ENCODE measurements around the gene TUBB3.

The TUBB3 gene

DNA sequence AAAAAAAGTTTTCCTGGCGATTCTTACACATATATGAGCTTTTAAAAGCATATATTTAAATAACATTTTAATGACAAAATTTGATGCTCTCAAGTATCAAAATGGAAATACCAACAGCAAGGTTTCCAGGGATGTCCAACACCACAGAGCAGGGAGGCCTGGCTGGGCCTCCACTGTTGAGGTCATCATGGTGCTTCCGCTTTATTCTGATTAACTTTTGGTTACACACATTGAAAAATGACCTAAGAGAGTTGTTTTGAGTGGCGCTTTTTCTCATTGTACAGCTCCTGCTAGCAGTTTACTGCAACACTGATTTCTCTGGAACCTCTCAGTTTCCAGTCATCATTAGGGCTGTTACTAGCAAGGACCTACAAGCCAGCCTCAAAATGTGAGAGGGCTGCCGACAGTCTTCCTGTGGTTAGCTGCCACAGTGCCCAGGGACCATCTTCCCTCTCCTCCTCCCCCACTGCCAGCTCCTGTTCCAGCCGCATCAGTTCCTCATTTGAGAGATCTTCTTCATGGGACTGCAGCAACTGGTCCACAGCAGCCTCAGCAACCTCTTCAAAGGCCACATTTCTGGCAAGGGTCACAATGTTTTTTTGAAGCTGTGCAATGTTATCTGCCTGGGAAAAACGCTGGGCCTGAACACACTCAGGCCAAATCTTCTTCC, 46.7 kb downstream of the TUBB3 start:
- no peak for DNase-seq

DNA sequence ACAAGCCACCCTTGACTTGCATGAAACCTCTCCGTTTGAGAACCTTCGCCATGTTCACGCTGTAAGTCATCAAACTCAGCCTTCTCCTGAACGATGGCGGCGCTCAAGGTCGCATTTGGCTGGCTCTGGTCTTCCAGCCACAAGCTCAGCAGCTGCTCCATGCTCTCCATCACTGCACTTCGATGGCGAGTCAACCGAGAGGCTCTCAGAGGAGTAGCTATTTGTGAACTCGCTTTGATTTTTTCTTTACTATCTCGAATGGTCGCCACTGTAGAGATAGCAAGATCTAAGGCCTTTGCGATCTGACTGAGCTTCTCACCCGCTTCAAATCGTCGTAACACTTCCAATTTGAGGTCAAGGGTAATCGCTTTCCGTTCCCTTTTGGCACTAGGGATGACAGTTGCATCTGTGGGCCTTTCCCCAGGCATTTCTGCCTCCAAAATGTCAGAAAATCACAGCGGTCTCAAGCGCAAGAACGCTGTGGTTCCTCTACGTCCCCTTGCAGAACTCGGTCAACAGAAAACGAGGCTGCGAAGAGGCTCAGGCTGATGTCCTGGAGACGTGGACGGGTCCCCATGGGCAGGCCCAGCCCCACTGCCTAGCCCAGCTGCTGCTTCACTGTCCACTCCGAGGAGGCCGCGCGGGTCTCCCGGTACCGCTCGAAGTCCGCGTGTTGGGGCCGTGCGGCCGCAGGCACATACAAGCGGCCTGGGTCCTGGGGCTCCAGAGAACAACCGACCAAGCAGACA, 48.5 kb downstream of the TUBB3 start:
- no peak for DNase-seq

DNA sequence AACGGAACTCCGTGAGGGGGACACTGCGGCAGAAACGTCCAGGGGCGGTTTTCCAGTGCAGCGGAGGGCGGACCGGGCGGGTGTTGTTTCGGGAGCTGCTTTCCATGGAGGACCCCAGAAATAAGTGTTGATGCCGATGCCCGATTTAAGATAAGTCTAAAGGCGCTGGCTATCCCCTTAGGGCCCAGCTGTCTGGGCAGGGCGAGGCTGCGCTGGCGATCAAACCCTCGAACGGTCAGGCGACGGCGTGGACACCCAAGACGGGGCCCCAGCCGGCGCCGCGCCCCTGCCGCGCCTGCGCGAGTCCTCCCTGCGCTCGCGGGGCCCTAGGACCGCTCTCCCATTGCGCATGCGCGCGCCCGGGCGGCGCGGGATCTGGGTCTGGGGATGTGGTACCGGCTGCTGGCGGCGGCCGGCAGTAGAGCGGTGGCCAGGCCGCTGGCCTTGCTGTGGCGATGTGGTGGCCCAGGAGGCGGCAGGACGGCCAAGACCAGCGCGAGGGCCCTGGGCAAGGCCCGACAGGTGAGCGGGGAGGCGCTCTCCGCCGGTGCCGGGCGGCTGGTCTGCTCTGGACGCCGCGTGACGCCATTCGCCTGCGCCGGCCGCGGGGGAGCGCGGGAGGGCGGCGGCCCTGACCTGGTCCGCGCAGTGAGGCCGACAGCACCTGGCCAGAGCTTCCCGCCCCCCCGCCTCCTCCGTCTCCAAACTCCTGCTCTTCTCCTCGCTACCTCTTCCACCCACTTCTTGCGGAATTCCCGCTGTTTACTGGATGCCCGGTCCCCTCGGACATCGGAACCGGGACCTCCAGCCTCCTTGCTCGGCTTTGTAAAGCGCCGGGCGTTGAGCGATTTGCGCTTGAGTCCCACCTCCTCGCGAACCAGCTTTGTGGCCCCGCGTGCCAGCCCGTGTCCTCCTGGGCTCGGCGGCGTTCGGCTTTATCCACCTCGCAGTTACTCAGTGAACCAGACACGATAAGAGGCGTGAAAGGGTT, 49.4 kb downstream of the TUBB3 start:
- peak; percentile 42 for DNase-seq

DNA sequence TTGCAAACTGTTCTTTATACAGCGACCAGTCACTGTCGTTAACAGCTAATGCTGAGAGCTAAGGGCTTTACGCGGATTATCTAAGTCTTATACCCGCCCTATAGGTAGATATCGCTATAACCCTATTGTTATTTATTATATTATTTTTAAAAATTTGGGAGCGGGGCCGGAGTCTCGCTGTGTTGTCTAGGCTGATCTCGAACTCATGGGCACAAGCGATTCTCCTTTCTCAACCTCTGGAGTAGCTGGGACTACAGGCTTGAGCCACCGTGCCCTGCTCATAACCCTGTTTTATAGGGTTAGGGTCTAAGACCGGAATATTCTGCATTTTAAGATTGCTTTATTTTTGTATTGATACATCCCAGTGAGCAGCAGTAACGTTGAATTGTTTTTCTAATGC, 50.1 kb downstream of the TUBB3 start:
- DNase-seq: no peak

DNA sequence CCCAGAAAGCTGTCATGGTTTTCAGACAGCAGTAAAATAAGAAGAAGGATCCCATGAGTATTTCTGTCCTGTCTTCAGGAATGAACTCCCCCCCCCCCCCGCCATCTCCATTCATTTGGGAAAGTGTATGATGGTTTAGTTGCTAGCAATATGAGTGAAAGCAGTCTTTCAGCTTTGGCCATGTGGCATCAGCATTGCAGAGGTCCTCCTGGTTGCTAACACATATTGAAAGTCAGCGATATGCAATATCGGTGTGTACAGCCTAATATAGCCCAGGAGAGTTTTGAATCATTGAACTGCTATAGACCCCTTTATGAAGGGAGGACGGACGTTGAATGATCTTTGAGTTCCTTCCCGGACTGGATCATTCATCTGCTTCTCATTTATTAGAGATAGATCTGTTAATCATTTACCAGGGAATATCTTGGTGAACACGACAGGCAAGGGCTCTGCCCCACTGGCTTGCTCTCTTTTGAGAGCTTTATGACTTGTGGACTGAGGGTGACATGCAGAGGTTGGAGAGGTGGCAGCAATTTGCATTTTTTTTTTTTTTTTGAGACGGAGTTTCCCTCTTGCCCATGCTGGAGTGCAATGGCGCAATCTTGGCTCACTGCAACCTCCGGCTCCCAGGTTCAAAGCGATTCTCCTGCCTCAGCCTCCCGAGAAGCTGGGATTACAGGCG, 50.7 kb downstream of the TUBB3 start:
- no peak for DNase-seq

DNA sequence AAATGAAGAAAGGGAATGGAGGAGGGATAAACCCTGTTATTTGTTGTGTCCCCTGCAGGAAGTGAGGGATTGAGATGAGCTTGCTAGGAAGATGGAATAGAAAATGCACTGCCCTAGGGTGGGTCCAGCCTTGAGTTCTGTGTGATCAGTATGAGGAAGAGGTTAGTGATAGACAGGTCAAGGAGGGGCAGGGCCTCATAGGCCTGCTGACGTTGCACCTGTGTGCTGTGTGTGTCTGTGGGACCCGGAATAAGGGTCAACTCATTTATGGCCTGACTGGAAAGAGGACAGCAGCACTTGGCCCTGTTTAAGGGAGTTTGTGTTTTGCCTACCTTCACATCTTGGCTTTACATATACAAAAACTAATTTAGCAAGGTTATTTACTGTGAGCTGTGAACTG, 51.7 kb downstream of the TUBB3 start:
- DNase-seq: no peak

DNA sequence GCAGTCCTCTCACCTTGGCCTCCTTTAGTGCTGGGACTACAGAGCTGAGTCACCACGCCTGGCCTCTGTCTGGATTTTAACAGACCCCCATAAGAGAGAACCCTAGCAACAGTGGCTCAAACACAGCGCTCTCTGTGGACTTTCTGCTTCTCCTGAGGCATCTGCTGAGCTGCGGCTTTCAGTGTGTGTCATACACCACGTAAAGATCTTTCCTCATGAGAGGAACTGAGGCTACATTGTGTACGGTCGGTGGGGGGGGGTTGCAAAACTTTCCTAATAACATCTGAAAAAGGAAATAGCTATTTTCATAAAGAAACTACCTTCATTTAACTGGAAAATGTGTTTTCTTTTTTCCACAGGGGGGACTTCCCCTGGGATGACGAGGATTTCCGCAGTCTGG, 58.3 kb downstream of the TUBB3 start:
- DNase-seq: no peak

DNA sequence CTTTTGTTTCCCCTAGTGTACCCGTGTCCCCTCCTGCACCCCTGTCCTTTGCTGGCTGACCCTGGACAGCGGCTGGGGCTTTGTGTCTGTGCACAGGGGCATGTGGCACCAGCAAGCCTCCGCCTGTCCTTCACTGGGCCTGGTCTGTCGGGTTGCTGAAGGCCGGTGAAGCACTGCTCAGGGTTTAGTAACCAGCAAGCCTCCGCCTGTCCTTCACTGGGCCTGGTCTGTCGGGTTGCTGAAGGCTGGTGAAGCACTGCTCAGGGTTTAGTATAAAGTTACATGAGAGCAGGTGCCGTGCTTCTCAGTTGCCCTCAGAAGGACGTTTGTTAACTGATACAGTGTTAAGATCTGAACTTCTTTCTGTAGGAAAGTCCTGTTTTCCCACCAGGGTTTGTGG, 59.2 kb downstream of the TUBB3 start:
- DNase-seq: no peak

DNA sequence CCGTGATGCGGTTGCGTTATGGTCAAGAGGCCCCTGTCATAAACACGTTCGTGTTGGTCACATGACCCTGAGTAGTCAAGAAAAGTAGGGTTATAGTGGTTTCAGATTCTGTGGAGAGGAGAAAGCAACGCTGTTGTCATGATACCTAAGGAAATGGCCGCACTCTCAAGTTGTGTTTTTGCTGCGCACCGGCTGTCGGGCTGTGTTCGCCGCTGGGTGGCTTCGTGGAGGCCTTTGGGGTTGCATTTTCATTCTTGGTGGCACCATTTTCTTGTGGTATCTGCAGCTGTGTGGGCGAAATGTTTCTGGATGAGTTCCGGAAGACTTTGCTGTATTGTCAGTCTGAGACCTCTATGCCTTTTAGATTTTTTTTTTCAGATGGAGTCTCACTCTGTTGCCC, 60.4 kb downstream of the TUBB3 start:
- no peak for DNase-seq

DNA sequence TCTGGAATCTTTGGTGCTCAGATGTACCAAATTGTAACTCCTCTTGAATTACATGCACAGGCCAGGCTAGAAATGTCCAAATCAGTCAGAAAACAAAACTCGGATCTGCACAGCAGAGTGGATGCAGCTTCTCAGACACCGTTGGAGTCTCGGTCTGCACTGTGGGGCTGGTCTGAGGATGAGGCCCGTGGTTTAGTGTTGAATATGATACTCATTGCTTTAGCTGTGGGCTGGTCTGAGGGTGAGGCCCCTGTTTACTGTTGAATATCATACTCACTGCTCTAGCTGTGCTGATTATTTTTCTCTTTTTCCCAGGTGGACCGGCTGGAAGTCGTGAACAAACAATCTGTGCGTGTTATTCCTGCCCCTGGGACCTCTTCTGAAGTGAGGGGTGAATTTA, 61.1 kb downstream of the TUBB3 start:
- no peak for DNase-seq

DNA sequence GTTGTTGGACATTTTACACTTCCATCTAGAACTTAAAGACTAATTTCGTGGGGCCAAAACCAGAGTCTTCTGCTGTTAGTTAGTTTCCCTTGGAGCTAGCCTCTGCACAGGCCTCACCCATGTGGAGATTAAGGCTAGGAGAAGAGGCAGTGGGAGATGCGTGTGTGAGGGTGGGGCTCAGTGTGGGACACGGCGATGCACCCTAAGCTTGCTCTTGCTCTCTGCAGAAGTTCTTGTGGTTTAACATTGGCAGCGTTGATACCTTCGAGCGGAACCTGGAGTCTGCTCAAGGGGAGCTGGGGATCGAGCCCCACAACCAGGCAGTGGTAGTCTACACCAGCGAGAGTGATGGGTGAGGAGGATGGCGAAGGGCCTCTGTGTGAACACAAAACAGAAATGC, 62.1 kb downstream of the TUBB3 start:
- DNase-seq: no peak

Data from NCI-H446 treated with DMSO at 0.1 percent for 48 hours (cell line).